Adrenal gland (tissue), 5 donors: Measurements from ENCODE around the gene C1QL1.

Experiments
- POLR2A ChIP-seq, 2 donors: fragments of 450-650 bp; IDR thresholded peaks; one replicate each; pipeline ENCODE4 v1.6.1; 2017; ENCODE audit warnings: antibody characterized with exemption in 2 of 2, mild to moderate bottlenecking in 2 of 2, moderate library complexity in 1 of 2
- TF ChIP-seq, protein P1 (sequence below), 6 experiments: fragments of 450-650 bp in 4 of 6; fragments of 200-600 bp in 2 of 6; sonication (generic) in 1 of 6; IDR thresholded peaks; 1 replicate in 5 of 6; 2 replicates in 1 of 6; pipeline versions ENCODE4 v1.5.1 to v1.8.0; 2016 to 2021; ENCODE audit warnings: antibody characterized with exemption in 6 of 6, mild to moderate bottlenecking in 2 of 6, moderate library complexity in 1 of 6
- donor health status: DM: no; HTN: no; CAD: no.

DNA sequence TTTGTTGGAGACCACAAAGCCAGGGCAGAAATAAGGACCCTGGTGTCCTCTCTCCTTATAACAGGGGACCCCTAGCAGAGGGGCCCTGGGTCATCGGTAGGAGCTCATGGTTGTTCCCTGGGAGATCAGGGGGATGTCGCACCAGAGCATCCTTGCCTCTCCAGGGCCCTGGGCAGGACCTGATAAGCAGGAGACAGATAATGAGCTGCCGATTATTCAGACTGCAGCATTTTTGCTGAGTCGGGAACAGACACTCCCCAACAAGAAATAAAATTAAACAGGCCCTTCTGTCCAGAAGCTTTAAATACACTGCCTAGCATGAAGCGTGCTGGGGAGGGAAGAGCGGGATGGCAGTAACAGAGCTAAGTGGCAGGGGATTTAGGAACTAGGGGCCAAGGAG is 37.4 kb downstream of the C1QL1 start:
- TF ChIP-seq, protein P1, sequence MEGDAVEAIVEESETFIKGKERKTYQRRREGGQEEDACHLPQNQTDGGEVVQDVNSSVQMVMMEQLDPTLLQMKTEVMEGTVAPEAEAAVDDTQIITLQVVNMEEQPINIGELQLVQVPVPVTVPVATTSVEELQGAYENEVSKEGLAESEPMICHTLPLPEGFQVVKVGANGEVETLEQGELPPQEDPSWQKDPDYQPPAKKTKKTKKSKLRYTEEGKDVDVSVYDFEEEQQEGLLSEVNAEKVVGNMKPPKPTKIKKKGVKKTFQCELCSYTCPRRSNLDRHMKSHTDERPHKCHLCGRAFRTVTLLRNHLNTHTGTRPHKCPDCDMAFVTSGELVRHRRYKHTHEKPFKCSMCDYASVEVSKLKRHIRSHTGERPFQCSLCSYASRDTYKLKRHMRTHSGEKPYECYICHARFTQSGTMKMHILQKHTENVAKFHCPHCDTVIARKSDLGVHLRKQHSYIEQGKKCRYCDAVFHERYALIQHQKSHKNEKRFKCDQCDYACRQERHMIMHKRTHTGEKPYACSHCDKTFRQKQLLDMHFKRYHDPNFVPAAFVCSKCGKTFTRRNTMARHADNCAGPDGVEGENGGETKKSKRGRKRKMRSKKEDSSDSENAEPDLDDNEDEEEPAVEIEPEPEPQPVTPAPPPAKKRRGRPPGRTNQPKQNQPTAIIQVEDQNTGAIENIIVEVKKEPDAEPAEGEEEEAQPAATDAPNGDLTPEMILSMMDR (IDR thresholded peaks at IDR 0.05): no peak
- no peak for TF ChIP-seq POLR2A (IDR thresholded peaks at IDR 0.05)
